OCI-LY3 (cell line): Measurements from ENCODE around the gene FRAS1.

Experiments used
- H2AFZ ChIP-seq: fragments of 200-600, 300-600 bp; shearing (Covaris generic); 2 replicates; pipeline ENCODE4 v1.6.0; 2014; ENCODE audit warnings: antibody characterized with exemption, low read depth, low read length
- H3K27ac ChIP-seq: fragments of 200-600, 300-600 bp; sonication (generic); 2 replicates; pipeline ENCODE4 v1.5.1; 2014; ENCODE audit warnings: mild to moderate bottlenecking, low read length, moderate library complexity, mixed read lengths
- H3K27me3 ChIP-seq: fragments of 200-600, 300-600 bp; sonication (generic); 2 replicates; pipeline ENCODE4 v1.6.1; 2014; ENCODE audit warnings: low read depth, low read length, mixed read lengths
- H3K36me3 ChIP-seq: fragments of 200-600, 300-600 bp; sonication (generic); replicated peaks from 2 replicates; pipeline ENCODE3; 2014; ENCODE audit warnings: low read depth, low read length, mixed read lengths
- H3K4me1 ChIP-seq: fragments of 300-600, 200-600 bp; sonication (generic); 2 replicates; pipeline ENCODE4 v1.6.1; 2014; ENCODE audit warnings: low read length, mixed read lengths
- H3K4me2 ChIP-seq: fragments of 200-600, 300-600 bp; sonication (generic); 2 replicates; pipeline ENCODE4 v1.6.1; 2014; ENCODE audit warnings: low read length, mixed read lengths
- H3K4me3 ChIP-seq: fragments of 300-600, 200-600 bp; sonication (generic); 2 replicates; pipeline ENCODE4 v1.5.1; 2014; ENCODE audit warnings: antibody characterized with exemption, mild to moderate bottlenecking, low read length, moderate library complexity
- H3K79me2 ChIP-seq: fragments of 300-600, 200-600 bp; shearing (Covaris generic); 2 replicates; pipeline ENCODE4 v1.6.1; 2014; ENCODE audit warnings: mild to moderate bottlenecking, low read length, mixed read lengths
- H3K9ac ChIP-seq: fragments of 300-600, 200-600 bp; shearing (Covaris generic); 2 replicates; pipeline ENCODE4 v1.6.0; 2014; ENCODE audit warnings: mild to moderate bottlenecking, low read length, moderate library complexity
- H3K9me3 ChIP-seq: fragments of 200-600, 300-600 bp; shearing (Covaris generic); 2 replicates; pipeline ENCODE4 v1.6.1; 2014; ENCODE audit warnings: low read length, mixed read lengths; ENCODE audit not compliant: insufficient read depth
- H4K20me1 ChIP-seq: fragments of 200-600, 300-600 bp; sonication (generic); 2 replicates; pipeline ENCODE4 v1.6.1; 2016; ENCODE audit warnings: low read length, mixed read lengths; ENCODE audit not compliant: insufficient read depth
- EZH2phosphoT487 ChIP-seq: fragments of 200-600 bp; shearing (Covaris generic); IDR thresholded peaks from 2 replicates; pipeline ENCODE4 v1.6.1; 2018; ENCODE audit warnings: antibody characterized with exemption, mixed run types, low read depth
- TF ChIP-seq, protein P1 (sequence below): fragments of 200-600, 300-600 bp; sonication (generic); IDR thresholded peaks from 2 replicates; pipeline ENCODE4 v1.5.1; 2014; ENCODE audit warnings: antibody characterized with exemption, low read length, low read depth

Gene FRAS1

GRCh38 chr4:78311306-78311705 lies 254.2 kb downstream of the FRAS1 start:
- Histone ChIP-seq H4K20me1 (no peaks in the 10 kb centered on the region), H3K27me3 (no peaks in the 10 kb centered on the region; the same call in 1 of the 2 replicates), H3K4me3 (no peak overlapping the region), H3K9me3 (no peaks in the 10 kb centered on the region), H3K27ac (no peak overlapping the region), H3K79me2 (no peaks in the 10 kb centered on the region), H3K9ac (no peak overlapping the region), H3K4me1 (no peaks in the 10 kb centered on the region), H2AFZ (no peak overlapping the region), H3K36me3 (no peaks in the 10 kb centered on the region), H3K4me2 (no peak overlapping the region)
- TF ChIP-seq EZH2phosphoT487 = no peak
- TF ChIP-seq, protein P1, sequence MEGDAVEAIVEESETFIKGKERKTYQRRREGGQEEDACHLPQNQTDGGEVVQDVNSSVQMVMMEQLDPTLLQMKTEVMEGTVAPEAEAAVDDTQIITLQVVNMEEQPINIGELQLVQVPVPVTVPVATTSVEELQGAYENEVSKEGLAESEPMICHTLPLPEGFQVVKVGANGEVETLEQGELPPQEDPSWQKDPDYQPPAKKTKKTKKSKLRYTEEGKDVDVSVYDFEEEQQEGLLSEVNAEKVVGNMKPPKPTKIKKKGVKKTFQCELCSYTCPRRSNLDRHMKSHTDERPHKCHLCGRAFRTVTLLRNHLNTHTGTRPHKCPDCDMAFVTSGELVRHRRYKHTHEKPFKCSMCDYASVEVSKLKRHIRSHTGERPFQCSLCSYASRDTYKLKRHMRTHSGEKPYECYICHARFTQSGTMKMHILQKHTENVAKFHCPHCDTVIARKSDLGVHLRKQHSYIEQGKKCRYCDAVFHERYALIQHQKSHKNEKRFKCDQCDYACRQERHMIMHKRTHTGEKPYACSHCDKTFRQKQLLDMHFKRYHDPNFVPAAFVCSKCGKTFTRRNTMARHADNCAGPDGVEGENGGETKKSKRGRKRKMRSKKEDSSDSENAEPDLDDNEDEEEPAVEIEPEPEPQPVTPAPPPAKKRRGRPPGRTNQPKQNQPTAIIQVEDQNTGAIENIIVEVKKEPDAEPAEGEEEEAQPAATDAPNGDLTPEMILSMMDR = no peak

DNA sequence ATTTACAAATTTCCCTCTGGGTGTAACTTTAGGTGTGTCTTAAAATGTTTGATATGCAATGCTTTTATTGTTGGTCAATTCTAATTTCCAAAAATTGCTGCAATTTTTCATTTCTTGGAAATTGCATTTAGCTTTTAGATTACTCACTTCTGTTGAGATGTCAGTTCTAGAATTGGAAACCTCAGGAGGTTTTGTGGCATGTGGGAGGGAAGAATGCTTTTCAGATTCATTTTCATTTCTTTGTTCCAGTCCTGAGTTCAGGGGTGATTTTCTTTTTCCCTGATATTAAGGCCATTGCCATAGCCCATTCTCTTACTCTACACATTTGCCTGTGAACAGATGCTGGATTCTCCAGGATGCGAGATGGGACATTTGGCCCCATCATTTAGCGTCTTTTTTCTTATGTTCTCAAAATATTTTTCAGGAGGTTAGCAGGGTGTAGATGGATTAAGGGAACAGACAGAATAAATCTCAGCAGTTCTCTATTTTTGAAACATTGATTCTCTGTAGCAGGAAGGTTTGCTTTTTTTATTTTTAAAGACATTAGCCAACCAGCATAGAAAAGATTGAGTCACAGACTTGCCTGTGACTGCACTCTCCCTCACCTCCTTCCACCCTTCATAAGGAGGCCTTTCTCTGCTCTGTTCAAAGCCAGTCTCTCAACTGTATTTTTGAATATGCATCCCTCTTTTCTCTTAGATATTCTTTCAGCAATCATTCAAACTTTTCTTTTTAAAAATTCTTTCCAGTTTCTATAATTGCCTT lies 256.0 kb downstream of the FRAS1 start:
- H3K4me3 ChIP-seq = no peak overlapping the region
- H3K27ac ChIP-seq = no peak overlapping the region
- H3K27me3 ChIP-seq = no peaks in the 10 kb centered on the region; the same call in 1 of the 2 replicates
- H3K79me2 ChIP-seq = no peaks in the 10 kb centered on the region
- TF ChIP-seq, protein P1 = no peak
- no peak for TF ChIP-seq EZH2phosphoT487
- no peak overlapping the region for H2AFZ ChIP-seq
- no peaks in the 10 kb centered on the region for H3K4me1 ChIP-seq
- no peak overlapping the region for H3K4me2 ChIP-seq
- no peak overlapping the region for H3K9ac ChIP-seq
- H4K20me1 ChIP-seq = no peaks in the 10 kb centered on the region
- no peaks in the 10 kb centered on the region for H3K9me3 ChIP-seq
- no peaks in the 10 kb centered on the region for H3K36me3 ChIP-seq

DNA sequence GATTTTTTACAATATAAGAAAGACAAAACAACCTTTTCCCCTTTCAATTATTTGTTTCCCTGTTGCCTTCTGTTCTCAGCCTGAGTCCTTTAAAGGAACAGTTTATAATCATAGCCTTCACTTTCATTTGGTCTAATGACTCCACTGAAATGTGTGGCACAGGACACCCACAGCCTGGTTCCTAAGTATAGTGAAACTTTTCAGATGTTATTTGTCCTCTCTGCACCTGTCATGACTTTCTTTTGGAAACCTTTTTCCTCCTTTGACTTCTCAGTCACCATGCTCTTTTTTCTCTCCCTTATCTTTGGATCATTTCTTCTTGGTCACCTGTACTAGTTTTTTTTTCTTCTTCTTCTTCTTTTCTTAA lies 256.6 kb downstream of the FRAS1 start:
- no peaks in the 10 kb centered on the region for H3K4me1 ChIP-seq
- TF ChIP-seq, protein P1 = no peak
- no peak for TF ChIP-seq EZH2phosphoT487
- no peaks in the 10 kb centered on the region for H4K20me1 ChIP-seq
- no peaks in the 10 kb centered on the region for H3K36me3 ChIP-seq
- no peak overlapping the region for H3K27ac ChIP-seq
- H2AFZ ChIP-seq = no peak overlapping the region
- H3K27me3 ChIP-seq = no peaks in the 10 kb centered on the region; the same call in 1 of the 2 replicates
- no peak overlapping the region for H3K9ac ChIP-seq
- no peaks in the 10 kb centered on the region for H3K79me2 ChIP-seq
- H3K4me2 ChIP-seq = no peak overlapping the region
- H3K4me3 ChIP-seq = no peak overlapping the region
- no peaks in the 10 kb centered on the region for H3K9me3 ChIP-seq

GRCh38 chr4:78318126-78318525 lies 261.0 kb downstream of the FRAS1 start:
- Histone ChIP-seq H3K36me3 (no peaks in the 10 kb centered on the region), H3K4me2 (no peak overlapping the region), H4K20me1 (no peaks in the 10 kb centered on the region), H3K27me3 (no peaks in the 10 kb centered on the region; the same call in 1 of the 2 replicates), H3K9ac (no peak overlapping the region), H3K79me2 (no peaks in the 10 kb centered on the region), H2AFZ (no peak overlapping the region), H3K4me1 (peaks cover 9% of the 10 kb centered on the region; the same call in 1 of the 2 replicates), H3K4me3 (no peak overlapping the region), H3K27ac (no peak overlapping the region), H3K9me3 (no peaks in the 10 kb centered on the region)
- TF ChIP-seq, protein P1 = no peak
- no peak for TF ChIP-seq EZH2phosphoT487
